Stimulated activated CD8-positive, alpha-beta memory T cell treated with anti-CD3 and anti-CD28 coated beads, Interleukin-15, amount 100 ng/mL, for 24 hours (primary cell): ENCODE results near the gene CHST8.

Experiments used
- DNase-seq: peaks from one replicate; pipeline ENCODE4 v3.0.0-alpha.2; 2020; ENCODE audit warnings: low read depth

Gene CHST8

DNA sequence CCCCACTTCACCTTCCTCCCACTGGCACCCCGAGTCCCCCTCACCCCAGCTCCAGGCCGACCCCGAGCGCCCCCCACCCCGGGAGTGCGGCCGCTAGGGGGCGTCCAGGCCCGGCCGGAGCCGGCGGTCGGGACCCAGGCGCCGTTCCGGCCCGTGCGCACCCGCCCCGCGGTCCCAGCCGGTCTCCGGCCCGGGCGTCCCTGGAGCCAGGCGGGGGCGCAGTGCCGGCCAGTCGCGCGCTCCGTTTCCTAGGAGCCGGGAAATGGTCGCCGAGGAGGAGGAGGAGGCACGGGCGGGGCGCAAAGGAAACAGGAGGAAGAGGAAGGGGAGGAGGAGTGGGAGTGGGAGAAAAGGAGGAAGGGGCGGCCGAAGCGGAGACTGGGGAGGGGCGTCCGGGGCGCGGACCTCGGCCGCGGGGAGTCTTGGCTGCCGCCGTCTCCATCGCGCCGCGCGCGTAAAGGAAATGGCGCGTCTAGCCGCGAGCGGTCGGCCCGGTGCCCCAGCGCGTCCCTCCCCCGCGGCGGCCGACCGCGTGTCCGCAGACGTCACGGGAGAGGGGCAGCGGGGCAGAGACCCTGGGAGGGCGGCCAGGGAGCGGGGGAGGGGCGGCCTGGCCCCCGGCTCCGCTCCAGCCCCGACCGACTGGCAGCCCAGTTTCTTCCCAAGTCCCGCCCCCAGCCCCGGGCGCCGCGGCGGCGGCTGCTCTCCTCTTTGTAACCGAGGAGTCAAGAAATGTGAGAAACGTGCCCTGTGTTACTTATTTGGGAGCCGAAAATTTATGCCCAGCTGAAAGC lies 173.8 kb downstream of the CHST8 start:
- peak; percentile 46 for DNase-seq

DNA sequence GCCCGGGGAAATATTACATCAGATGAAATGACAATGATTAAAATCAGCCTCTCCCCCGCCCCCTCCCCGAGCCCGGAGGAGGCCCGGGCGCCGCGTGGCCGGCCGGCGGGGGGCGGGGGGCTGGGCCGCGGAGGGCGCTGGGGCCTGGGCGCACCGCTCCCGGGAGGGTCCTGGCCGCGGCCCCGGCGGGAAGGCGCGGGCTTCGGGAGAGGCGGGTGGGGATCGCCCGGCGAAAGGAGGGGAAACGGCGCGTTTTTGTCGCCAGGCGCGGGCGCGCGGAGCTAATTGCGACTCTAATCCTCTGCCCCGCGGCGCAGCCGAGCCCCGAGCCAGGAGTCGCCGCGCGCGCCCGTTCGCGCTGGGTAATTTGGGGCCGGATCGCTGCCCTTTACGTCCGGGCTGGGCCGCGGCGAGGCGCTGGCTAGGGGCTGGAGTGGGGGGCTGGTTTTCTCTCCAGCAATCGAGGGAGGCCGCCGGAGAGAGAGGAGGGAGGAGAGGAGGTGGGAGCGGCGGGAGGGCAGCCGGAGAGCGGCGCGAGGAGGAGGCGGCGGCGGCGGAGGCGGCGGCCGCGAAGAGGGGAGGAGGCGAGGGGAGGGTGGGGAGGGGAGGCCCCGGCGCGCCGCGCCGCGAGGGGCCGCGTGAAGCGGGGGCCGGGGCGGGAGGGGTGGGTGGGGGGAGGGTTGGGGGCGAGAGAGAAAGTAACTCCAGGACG lies 174.6 kb downstream of the CHST8 start, which contains the start of gene KCTD15:
Gene KCTD15 (plus strand): TSS at position 707 of the 712 bp plus-strand sequence. CDS start 3,585 bp downstream, outside the sequence.
- DNase-seq: no peak

DNA sequence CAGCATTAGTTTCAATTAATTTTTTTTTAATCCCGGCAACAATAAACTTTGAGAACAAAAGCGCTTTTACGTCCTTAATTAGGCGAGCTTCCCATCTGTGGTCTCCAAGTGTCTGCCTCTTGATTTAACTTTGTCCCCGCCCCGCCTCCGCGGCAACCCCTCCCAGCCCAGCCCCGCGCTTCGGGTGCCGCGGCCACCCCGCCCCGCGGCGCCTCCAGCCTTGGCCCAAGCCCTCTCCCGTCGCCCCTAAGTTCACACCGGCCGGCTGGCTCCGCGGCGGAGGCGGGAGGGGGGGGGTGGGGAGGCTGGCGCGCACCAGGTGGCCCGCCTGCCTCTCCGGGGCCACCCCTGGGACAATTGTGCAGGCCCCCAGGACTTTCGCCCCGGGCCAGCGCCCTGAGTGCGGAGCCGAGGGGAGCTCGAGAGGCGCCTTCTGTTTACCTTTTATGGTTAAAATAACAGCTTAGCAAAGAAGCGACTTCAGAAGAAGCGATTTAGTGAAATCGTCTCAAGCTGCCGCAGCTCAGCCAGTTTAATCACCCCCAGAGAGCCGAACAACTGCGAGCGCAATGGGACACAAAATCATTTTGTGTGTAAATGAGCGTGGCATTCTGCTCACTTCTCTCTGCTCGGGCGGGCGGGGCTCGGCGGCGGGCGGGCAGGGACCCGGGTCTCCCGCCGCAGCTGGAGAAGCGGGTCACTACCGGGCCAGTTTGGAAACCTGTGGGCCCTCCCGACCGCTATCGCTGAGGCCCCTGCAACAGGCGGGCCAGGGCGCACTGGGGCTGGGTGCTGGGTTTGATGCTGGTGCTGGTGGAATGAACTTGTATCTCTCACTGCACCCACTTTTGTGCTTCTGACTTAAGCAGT lies 176.3 kb downstream of the CHST8 start:
- DNase-seq: no peak

DNA sequence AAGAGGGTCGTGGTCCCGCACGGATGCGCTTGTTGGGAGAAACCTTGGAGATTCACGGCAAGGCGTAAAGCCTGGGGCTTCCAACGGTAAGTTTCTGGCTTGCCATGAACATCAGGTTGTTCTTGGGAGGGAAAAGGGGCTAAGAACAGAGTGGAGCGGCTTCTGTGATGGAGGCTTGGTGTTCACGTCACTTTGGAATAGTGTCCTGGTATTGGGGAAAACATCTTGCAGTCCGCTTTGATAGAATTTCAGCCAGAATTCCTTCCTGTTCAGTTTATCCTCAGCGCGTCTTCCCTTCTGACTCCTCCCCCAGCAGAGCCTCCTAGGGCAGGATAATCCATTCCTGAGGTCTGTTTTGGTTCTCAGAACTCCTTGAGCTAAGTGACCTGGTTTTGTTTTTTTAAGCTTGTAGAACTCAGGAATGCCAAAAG lies 176.9 kb downstream of the CHST8 start:
- no peak for DNase-seq

DNA sequence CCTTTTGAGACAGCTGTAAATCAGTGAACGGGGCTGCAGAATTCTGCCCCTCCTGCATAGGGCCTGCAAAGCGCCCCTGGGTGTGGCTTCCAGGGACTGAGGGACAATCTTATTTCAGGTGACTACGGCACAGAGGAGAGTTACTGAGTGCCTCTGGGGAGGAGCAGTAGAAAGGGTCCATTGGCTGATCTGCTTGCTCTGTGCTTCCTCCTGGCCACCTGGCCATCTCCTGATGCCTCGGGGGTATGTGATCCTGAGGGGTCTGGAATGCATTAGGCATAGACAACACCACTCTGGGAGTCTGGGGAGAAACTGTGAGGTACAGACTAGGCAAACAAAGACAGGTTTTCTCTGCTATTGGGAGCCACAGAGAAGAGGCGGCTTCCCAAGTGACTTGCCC lies 177.7 kb downstream of the CHST8 start:
- no peak for DNase-seq

DNA sequence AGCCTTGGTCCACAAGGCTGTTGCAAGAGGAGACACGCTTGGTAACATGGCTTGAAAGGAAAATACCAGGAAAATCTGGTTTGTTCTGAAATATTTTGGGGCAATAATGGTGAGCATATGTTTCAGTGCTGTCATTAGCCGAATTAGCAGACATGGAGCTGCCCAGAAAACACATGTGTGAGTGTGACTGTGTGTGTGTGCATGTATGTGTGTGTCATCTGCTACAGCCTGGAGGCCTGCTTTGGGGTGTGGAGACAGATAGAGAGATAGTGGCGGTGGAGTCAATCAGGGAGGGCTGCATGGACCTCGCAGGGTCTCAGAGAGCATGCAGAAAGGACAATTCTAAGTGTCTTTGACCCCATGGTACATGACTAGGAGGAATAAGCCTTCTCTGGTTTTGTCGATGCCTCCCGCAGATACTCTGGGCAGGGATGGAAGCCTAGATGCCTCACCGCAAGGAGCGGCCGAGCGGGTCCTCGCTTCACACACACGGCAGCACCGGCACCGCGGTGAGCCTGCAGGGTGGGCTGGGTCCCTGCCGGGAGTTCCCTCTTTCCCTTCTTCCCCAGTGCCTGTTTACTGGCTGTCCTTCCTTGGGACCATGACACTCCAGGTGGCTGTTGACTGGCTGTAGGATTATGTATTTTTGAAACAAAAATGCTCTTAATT lies 178.4 kb downstream of the CHST8 start:
- no peak for DNase-seq

DNA sequence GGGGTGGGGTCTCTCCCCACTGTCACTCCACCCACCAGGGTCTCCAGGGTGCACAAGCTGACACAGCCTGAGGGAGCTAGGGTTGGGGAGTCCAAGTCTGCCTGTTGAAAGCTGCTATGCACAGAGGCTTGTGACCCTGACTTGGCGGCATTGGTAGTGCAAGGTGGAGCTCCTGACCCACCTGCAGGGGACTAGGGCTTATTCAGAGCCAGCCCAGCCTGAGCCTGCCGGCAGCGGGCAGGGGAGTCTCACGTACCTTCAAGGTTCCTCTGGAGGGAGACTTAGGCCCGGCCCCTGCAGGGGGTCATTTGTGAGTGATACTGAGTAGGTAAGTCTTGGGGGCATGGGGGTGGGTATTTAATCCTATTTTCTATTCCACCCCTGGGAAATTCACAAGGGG lies 179.7 kb downstream of the CHST8 start:
- no peak for DNase-seq

DNA sequence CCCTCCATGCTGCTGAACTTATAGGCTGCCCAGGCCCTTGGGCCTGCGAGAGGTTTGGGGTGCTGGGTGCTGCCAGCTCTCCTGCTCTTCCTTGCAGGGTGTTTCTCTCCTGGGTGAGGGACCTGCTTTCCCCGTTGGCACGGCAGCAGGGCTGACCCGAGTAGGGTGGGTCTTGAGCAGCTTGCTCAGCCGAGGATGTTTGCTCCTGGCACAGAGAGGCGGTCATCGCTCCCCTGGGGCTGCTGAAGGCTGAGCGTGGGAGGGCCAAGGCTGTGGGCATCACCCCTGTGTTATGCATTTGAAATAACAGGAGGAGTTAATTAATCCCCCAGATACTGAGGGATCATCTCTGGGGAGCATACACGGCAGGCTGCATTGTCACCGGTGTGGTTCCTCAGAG lies 180.2 kb downstream of the CHST8 start:
- DNase-seq: no peak

DNA sequence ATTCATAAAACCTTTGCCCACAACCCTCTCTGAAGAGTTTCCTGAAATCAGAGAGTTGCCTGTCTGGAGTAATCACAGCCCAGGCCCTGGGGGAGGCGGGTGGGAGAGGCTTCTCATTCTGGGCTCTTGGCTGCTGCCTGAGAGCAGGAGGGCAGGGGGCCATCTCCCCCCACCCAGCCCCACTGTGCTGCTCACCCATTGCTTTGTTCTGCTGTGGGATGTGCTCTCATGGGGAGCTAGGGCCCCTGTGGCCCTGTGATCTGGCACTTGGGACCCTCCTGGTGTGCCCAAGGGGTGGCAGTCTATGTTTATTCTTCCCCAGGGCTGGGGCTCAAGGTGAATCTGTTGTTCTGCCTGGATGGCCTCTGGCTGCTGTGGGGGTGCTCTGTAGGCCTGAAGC lies 181.0 kb downstream of the CHST8 start:
- no peak for DNase-seq

DNA sequence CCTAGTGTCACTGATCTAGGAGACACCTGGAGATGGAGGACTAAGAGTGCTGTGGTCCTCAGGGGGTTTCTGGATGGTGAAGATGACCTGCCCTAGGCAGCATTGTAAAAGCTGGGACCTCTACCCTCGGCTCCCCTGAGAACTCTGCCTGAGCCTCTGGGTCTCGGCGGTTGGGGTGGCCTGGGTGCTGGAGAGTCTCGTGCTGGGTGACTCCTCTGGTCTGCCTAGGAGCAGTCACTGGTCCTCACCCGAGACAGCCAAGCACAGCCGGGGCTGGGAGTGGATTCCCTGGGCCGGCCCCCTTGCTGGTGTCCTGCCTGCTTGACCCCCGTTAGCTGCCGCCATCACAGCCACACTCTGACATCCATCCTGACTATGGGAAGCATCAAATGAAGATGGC lies 181.6 kb downstream of the CHST8 start:
- DNase-seq: no peak

DNA sequence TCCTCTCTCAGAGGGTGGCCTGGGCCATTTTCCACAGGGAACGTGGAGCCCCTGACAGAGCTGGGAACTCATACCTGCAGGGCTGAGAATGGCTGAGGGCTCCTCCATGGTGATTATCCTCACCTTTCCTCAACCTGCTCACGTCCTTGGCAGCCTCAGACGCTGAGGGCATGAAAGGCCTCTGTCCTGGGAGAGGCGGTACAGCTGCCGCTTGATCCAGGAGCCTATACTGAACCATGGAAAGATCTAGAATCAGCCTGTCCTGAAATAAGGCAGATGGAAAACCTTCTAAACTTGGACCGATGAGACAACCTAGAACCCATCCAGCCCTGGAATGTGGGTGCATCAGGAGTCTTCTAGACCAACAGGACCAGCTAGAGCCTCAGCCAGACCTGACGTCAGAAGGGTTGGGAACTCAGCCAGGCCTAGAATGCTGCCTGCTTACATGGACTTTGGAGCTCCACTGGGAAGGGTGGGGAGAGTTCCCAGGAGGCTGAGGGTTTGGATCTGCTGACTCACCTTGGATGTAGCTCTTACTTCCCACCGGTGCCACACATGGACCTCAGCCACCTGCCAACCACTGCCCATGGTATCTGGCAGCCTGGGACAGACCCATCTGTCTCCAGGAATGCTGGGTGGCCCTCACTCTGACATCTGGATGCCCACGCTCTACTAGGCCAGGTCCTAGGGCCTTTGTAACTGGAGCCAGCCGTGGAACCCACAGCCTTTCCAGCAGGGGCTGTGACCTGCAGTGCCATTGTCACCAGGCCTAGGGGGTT lies 182.5 kb downstream of the CHST8 start:
- DNase-seq: no peak

DNA sequence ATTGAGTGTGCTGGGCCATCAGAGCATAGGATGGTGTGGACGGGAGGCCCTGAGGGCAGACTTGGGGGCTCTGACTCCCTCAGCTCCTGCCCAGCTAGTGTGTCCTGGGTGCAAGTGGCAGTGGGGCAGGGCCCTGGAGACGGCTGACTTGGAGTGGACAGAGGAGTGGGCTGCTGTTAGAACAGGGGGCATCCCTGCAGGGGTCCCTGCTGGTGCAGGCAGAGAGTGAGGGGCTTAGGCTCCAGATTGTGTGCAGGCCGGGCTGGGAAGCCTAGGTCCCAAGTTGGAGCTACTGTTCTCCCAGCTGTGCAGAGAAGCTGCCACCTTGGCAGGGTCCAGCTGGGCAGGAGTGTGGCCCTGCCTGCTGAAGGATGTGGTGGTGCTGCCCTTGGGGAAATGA lies 183.6 kb downstream of the CHST8 start:
- DNase-seq: no peak

DNA sequence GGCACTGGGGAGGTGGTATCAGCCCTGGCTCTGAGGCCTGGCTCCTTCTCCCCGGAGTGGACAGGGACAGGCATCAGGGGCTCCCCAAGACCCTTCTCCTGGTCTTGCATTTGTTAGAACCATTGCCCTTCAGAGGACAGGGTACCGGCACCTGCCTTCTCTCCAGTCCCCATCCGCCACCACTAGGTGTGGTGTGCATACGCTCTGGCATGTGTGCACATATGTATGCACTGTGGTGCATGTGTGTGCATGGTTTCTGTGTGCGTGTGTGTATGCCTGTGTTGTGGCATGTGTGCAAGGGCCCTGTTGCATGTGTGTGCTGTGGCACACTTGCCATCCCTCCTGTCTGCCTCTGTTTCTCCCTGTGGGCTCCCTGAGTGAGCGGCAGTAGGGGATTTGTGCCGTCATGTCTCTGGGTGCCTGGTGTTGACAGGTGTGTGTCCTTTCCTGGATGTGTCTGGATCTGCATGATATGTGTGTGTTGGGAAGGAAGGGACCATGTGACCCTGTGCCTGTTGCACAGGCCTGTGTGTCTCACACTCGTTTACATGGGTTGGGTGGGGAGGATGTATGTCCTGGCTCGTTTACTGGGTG lies 184.2 kb downstream of the CHST8 start:
- DNase-seq: no peak

DNA sequence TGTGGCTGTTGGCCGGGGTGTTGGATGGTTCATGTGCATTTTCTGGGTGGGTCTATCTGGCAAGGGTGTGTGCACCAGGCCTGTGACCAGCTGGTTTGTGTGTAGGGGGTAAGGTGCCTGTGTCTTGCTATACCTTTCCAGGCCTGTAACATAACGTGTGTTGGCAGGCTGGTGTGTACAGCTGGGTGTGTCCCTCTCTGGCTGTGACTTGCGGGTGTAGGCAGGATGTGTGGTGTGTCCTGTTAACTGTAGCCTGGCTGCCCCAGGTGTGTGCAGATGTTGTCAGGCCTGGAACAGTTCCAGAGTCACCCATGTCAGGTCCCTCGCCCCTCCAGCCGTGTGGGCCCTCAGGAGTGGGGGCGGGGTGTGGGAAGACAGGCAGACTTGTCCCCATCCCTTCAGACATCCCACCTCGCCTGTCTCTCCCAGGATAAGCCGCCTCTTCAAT lies 184.7 kb downstream of the CHST8 start:
- DNase-seq: no peak

DNA sequence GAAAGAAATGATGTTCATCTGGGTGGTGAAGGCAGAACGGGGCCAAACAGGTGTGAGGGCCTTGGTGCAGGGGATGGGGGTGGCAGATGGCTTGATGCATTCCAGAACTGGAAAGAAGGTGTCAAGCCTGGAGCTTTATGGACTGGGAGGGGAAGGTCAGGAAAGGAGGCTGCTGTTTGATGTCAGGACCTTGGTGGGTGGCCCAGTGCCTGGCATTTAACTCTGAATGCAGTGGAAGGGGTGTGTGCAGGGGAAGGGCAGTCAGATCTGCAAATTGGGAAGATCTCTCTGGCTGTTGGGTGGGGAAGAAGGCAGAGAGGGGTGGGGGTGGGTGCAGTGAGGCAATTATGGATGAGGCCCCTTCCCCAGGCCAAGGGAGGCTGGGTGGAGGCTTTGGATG lies 186.6 kb downstream of the CHST8 start:
- no peak for DNase-seq

DNA sequence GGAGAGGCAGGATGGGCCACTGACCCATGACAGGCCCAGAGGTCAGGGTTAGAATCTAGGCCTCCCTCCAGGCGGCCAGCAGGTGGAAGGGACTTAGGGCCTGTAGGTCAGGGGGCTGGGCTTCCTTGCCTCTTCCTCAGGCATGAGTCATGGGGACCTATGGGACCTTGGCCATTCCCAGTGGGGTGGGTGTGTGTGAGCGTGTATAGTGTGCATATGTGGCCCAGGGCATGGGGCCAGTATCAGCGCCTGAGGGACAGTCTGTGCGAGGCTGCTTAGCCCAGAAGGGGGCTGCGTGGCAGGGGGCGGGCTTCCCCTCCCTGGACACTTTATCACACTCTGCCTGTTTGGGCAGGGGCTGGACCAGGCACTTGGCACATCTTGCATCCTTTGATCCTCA lies 188.2 kb downstream of the CHST8 start:
- DNase-seq: no peak

DNA sequence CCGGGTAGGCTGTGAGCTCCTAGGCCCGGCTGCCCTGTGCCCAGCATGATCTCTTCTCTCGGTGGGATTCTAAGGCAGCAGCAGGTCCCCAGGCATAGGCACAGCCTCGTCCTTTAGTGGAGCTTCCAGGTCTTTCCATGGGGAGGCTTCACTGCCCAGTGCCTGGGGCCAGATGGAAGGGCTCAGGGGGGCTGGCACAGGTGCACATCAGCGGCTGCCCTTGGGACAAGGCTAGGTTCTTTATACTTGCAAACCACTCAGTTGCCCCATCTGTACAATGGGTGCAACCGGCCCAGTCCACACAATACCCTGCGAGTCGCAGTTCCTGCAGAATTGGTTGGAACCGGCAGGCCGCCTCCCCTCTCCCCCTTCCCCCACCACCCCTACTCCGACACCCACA lies 189.1 kb downstream of the CHST8 start:
- DNase-seq: no peak

DNA sequence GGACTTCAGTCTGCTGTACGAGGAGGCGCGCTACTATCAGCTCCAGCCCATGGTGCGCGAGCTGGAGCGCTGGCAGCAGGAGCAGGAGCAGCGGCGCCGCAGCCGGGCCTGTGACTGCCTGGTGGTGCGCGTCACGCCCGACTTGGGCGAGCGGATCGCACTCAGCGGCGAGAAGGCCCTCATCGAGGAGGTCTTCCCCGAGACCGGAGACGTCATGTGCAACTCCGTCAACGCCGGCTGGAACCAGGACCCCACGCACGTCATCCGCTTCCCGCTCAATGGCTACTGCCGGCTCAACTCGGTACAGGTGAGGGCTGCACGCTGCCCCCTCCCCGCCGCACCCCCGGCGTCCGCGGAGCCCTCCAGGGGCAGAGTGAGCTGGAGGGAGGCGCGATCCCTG lies 189.5 kb downstream of the CHST8 start:
- no peak for DNase-seq

DNA sequence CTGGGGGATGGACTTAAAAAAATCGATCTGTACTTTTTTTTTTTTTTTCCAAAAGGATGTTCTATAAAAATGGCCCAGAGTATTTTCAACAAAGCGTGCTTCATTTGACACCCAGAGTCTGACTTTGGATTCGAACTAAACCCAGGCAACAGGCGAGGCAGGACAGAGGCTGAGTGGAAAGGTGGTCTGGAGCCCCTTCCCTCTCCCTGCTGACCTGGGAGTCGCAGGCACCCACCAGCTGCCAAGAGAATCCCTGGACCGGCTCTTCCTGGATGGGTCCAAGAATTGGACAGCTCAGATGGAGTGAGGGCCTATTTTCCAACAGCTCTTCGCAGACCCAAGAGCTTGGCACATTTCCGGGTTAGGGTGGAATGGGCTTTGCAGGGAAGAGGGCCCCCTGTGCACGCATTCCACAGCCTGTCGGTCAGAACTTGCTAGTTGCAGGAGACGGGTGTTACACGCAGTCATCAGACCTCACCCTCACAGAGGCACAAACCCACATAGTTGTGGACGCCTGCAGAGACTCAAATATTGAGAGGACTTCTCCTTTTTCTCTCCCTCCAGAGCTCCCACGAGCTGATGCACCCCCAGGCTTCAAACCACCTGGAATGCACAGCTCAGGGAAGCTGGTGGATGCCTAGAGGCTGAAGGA lies 190.1 kb downstream of the CHST8 start:
- DNase-seq: no peak
